HG02884 (cell line): ENCODE results near the gene LHB.

ENCODE experiments used
- ATAC-seq: cut with Tn5 transposase; IDR thresholded peaks from one replicate; pipeline ENCODE4 v1.9.1; 2021; ENCODE audit warnings: mild to moderate bottlenecking, moderate library complexity; ENCODE audit not compliant: unreplicated experiment

The LHB gene

DNA sequence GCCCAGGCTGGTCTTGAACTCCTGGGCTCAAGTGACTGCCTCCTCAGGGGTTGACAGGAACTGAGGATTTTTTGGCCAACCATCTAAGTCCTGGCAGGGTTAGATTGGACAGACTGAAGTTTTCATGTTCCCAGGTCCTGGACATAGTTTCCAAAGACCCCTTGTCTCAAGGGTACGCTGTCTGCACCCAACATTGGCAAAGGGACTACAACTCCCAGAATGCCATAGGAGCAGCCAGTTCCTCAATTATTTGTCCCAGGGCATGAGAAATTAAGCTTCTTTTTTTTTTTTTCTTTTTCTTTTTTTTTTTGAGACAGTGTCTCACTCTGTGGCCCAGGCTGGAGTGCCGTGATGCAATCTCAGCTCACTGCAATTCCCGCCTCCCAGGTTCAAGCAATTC is 30.7 kb downstream of the LHB start:
- no peak for ATAC-seq

DNA sequence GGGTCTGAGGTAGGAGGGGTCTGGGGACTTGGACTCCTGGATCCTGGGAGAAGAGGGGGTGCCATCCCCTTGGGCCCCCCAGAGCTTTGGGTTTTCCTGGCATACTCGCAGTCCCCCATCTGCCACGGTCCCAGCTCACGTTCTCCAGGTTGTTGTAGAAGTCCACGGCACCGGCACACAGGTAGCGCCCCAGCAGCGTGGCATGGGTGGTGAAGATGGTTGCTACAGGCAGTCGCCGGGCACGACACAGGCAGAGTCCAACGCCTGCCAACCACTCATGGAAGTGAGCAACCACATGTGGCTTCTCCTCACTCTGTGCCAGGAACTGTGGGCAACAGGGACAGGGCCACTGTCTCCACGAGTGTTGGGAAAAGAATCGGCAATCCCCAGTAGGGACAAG is 31.2 kb downstream of the LHB start:
- ATAC-seq: no peak

DNA sequence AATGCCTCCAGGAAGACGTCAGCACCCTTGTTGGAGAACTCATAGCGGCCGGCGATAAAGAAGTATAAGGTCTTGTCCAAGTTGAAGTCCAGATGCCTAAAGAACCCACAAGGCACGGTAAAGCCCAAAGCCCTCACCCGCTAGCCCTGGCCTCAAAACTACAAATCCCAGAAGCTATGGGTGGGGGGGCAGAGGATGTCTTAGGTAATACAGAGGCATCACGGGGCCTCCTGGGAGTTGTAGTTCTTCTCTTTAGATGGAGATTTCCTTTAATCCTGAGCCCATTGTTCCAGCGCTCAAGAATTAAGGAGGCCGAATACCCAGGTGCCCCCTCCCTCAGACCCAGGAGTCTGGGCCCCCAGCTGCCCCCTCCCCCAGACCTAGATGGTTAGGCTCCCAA is 34.6 kb downstream of the LHB start:
- ATAC-seq: no peak

DNA sequence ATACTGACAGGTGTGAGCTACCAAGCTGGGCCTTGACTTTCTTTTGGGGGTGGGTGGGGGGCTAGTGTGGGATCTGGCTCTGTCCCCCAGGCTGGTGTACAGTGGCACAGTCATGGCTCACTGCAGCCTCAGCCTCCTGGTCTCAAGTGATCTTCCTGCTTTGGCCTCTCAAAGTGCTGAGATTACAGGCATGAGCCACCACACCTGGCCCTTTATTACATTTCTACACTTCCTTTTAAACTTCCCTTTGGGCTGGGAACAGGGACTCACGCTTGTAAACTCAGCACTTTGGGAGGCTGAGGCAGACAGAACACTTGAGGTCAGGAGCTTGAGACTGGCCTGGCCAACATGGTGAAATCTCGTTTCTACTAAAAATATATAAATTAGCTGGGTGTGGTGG is 39.8 kb downstream of the LHB start:
- no peak for ATAC-seq

DNA sequence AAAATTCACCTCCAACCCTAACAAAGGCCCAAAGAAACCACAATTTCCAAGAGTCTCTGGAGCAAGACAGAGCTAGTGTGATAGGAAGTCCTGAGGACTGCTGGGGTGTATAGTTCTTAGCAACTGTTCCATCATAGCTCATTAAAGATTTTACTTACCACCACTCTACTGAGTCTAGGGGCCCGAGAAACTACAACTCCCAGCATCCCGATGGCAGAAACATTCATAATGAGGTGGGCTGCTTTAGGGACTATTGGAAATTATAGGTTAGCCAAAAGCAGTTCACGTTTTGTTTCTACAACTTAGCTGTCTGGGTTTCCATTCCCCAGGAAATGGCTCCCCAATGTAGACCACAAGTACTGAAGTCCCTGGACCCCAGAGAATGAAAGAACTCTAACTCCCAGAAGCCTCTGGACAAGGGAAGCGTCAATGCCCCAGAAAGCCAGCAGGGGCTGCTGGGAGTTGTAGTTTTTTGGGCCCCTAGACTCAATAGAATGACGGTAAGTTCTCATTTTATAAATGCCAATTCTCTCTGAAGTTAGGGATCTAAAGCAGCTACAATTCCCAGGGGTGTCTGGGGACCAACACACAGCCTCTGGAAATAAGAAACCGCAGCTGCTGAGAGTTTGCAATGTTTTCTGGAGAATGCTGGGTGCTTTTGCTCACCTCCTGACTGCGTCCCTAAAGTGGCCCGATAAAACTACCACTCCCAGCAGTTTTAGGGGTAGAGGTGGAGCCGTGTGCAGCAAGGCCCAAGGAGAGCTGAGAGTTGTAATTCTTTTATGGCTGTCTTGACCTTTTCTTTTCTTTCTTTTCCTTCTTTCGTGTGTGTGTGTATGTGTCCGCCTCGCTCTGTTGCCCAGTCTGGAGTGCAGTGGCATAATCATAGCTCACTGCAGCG is 40.7 kb downstream of the LHB start:
- ATAC-seq: no peak

DNA sequence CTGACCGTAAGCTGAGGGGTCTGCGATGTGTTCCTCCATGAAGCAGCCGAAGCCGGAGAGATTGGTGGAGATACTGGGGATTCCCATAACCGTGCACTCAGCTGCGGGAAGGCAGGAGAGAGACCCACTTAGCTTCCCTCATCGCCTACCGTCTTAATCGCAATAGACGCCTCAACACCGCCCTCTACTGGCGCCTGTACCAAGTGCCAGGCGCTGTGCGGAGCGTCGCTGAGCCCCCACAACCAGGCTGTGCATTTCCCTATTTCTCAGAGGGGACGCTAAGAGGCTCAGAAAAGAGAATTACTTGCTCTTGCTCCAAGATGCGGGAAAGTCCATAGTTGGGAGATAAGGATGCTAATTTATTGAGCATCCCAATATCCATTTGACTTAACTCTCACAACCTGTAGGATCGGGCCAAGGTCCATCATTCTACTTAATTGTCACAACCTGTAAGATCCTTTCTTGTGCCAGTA is 45.9 kb downstream of the LHB start:
- no peak for ATAC-seq

DNA sequence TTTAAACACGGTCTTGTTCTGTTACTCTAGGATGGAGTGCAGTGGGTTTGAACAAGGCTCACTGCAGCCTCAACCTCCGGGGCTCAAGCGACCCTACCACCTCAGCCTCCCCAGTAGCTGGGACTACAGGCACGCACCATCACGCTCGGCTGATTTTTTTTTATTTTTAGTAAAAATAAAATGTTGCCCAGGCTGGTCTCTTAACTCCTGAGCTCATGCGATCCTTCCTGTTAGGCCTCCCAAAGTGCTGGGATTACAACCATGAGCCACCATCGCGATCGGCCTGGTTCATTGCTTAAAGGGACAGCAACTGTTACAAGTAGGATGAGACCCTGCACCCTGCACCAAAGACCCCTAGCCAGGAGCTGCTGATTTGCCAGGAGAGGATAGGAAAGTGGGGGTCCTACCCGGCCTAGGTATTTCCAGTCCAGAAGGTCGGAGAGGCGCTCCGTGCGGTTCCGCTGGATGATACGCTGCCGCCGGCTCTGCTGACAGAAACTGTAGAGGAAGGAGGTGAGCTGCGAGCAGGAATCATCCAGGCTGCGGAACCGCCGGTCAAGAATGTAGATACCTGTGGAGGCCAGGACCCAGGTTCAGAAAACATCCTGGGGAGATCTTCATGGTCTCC is 46.6 kb downstream of the LHB start:
- no peak for ATAC-seq

DNA sequence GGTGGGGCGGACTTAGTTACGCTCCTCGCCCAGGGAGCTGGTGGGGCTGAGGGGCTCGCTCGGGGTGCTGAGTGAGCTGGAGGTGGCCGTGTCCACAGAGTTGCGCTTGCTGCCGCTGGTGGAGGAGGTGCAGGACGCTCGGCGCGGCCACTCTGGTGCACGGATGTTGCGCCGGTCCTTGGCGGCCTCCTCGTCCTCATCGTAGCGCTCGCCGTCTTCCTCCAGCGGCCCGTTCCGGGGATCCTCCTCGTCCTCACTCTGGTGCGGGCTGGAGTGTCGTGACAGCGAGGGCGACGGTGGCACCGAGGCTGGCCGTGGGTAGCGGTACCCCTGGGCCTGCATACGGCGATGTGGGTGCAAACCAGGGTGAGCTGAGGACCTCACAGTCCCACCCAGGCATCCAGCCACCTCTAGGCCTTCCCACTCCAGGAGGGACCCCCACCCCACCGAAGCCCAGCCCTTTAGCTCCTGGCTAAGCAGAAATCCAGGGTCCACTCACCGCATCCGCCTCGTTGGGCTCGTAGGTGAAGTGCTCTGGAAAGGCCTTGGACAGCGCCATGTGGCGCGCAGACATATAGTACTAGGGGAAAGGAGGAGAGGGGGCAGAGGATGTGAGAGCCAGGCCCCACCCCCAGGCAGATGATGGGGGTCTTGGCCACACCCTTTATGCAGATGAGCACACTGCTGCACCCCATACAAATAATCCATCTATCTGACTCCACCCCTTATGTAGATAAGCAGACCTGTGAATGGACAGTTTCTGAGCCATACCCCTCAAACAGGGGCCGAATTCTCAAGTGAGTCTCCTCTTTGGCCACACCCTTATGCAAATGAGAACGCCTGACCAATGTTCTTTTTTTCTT is 47.4 kb downstream of the LHB start:
- ATAC-seq: no peak

DNA sequence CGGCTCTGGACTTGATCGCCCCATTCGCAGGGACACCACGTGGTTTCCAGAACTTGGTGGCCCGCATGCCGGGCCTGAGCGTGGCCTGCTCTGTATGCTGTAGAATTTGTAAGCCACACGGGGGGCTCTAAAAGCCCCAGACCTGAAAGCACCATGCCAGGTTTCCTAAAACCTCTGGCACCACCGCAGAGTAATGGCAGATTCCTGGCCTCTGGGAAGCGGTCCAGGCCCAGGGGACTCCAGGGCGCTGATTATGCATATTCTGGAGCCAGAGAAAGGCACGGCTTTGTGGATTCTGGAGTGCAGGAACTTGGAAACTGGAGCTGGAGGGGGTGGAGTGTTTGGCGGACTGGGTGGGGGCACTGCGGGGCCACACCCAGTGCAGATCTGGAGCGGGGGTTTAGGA is 48.1 kb downstream of the LHB start:
- ATAC-seq: no peak

DNA sequence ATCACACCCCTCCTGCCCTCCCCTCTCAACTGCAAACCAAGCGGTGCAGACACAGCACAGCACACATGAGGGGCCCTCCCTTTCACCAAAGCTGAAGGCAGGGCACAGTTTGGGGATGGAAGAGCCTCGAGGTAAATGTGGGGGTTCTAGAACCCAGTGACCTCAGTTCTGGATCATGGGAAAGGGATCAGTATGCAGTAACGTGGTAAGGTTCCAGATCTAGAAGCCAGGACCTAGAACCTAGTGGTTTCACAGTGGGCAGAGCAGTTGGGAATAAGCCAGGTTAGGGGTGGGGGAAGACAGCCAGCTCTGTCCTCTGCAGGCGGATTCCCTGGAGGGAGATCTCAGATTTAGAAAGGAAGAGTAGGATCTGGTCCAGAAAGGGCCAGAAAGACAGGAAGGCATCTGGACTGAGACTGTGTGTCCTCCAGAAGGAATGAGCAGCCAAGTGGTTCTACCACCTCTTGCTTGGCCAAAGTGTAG is 48.7 kb downstream of the LHB start:
- no peak for ATAC-seq

DNA sequence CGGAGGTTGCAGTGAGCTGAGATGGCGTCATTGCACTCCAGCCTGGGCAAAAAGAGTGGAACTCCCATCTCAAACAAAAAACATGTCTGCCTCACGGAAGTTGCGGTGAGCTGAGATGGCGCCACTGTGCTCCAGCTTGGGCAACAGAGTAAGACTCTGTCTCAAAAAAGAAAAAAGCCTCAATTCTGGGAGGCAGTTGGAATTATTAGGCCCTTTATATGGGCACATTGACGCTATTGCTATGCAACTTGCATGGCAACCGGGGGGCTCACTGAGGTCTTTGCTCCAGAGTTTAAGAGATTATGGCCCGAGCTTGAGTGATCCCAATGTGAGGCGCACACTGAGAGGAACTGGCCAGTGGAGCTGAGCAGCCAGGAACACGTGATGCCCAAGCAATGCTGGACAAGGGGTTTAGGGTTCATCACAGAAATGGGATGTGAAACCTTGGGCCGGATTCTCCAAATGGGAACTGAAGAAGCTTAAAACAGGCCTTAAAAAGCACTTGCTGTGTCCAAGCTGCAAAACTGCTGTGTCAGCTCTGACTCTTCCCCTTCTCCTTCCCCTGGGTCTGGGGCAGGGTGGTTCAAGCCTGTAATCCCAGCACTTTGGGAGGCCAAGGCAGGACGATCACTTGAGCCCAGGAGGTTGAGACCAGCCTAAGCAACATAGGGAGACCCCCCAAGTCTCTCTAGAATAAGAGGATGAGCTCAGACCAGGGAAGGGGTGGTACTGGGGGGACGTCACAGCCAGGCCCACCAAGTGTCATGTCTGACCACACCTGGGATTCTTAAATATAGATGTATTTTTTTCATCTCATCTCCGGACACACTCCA is 49.3 kb downstream of the LHB start:
- ATAC-seq: no peak

DNA sequence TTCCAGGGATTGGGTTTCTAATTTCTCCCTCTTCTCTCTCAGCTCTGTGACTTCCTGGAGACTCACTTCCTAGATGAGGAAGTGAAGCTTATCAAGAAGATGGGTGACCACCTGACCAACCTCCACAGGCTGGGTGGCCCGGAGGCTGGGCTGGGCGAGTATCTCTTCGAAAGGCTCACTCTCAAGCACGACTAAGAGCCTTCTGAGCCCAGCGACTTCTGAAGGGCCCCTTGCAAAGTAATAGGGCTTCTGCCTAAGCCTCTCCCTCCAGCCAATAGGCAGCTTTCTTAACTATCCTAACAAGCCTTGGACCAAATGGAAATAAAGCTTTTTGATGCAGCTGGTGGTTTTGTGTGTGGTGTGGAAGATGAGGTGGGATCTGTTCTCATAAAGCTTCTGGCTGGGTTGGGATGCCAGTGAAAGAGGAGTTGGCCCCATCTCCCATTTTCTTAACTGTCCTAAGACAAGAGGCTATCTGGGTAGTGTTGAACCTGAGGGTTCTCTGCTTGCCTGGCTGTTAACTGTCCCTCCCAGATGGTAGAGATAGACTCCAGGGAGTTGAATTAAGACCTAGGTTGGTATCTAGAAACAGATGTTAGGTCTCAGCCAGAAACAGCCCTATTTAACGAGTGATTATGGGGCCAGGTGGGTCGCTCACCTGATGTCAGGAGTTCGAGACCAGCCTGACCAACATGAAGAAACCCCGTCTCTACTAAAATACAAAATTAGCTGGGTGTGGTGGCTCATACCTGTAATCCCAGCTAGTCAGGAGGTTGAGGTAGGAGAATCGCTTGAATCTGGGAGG is 50.1 kb downstream of the LHB start:
- no peak for ATAC-seq
